OCI-LY7 (cell line): ENCODE measurements around the gene C1orf146.

Experiments
- EZH2phosphoT487 ChIP-seq: fragments of 200-600 bp; sonication (generic); IDR thresholded peaks from 2 replicates; pipeline ENCODE4 v1.6.1; 2018; ENCODE audit warnings: low read depth, borderline replicate concordance, mild to moderate bottlenecking, mixed run types, antibody characterized with exemption, low read length, moderate library complexity, mixed read lengths
- TF ChIP-seq, protein P1 (sequence below): fragments of 200-600 bp; sonication (generic); conservative IDR thresholded peaks from 2 replicates; pipeline ENCODE4 v1.5.1; 2014; ENCODE audit warnings: mild to moderate bottlenecking, antibody characterized with exemption, low read length, moderate library complexity, mixed read lengths

DNA sequence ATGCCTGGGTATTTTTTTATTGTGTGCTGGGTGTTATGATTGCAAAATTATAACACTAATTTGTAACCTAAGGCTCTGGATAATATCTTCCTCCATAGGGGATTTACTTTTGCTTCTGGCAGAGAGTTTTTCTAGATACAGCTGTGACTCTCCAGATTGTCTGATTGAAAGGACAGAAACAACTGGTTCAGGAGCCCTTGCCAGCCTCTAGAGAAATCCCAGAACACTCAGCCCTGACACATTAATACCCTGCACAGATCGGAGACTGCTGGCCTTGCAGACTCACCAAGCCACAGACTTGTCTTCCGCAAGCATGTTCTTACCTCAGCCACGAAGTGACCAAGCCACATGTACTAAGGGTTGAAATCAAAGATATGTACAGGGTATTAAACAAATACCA, 10.7 kb downstream of the C1orf146 start:
- TF ChIP-seq, protein P1, sequence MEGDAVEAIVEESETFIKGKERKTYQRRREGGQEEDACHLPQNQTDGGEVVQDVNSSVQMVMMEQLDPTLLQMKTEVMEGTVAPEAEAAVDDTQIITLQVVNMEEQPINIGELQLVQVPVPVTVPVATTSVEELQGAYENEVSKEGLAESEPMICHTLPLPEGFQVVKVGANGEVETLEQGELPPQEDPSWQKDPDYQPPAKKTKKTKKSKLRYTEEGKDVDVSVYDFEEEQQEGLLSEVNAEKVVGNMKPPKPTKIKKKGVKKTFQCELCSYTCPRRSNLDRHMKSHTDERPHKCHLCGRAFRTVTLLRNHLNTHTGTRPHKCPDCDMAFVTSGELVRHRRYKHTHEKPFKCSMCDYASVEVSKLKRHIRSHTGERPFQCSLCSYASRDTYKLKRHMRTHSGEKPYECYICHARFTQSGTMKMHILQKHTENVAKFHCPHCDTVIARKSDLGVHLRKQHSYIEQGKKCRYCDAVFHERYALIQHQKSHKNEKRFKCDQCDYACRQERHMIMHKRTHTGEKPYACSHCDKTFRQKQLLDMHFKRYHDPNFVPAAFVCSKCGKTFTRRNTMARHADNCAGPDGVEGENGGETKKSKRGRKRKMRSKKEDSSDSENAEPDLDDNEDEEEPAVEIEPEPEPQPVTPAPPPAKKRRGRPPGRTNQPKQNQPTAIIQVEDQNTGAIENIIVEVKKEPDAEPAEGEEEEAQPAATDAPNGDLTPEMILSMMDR, result no peak
- no peak for TF ChIP-seq EZH2phosphoT487
